B cell (primary cell): Measurements from ENCODE around the gene PIP4K2A. TPM values are rescaled to one million over a fixed set of nuclear protein-coding genes. Genes with fewer than 3 reads are reported as not detected.

ENCODE experiments used
- ATAC-seq: fragments of 200-7000 bp; cut with Tn5 transposase; one replicate; pipeline ENCODE4 v1.10.0; 2021; ENCODE audit warnings: low read depth, mild to moderate bottlenecking, moderate number of reproducible peaks, moderate library complexity
- CTCF ChIA-PET: fragments of 350-600 bp; sonication (Branson Sonifier 250); formaldehyde crosslinking; loops from one replicate; lab custom pipeline; 2021; ENCODE audit warnings: antibody characterized with exemption, inconsistent platforms; lab: Charles Lee
- POLR2A ChIA-PET: fragments of 350-600 bp; sonication (Branson Sonifier 250); formaldehyde crosslinking; loops from one replicate; lab custom pipeline; 2021; ENCODE audit warnings: antibody characterized with exemption; lab: Charles Lee
- DNase-seq: peaks from one replicate; pipeline ENCODE4 v3.0.0; 2013
- H2AFZ ChIP-seq: 2 replicates; pipeline ENCODE4 v1.6.1; 2012; ENCODE audit warnings: mild to moderate bottlenecking, low read depth, low read length; ENCODE audit not compliant: insufficient read depth, poor library complexity, severe bottlenecking
- H3K27ac ChIP-seq, 2 donors: 1 replicate in 1 of 2; 2 replicates in 1 of 2; pipeline ENCODE4 v1.5.1; 2012 to 2013; ENCODE audit warnings: low read length in 2 of 2, mild to moderate bottlenecking in 2 of 2, moderate library complexity in 1 of 2
- H3K27me3 ChIP-seq, 4 experiments: fragments of 200-600 bp in 1 of 4; sonication (generic) in 1 of 4; replicated peaks in 1 of 4; 1 replicate in 2 of 4; 2 replicates in 2 of 4; pipeline versions ENCODE4 v1.6.1 to v1.7.0; 2013 to 2016; ENCODE audit warnings: low read length in 3 of 4, mild to moderate bottlenecking in 2 of 4, mixed read lengths in 1 of 4, moderate library complexity in 1 of 4; ENCODE audit not compliant: insufficient read depth in 4 of 4, control insufficient read depth in 3 of 4; ENCODE audit errors: control extremely low read depth in 1 of 4
- H3K36me3 ChIP-seq, 2 experiments: replicated peaks in 1 of 2; 1 replicate in 1 of 2; 2 replicates in 1 of 2; pipeline versions ENCODE4 v1.6.1 to v1.7.1; 2013; ENCODE audit warnings: low read length in 1 of 2; ENCODE audit not compliant: insufficient read depth in 2 of 2, control insufficient read depth in 1 of 2; ENCODE audit errors: control extremely low read depth in 1 of 2, extremely low read depth in 1 of 2
- H3K4me1 ChIP-seq, 2 donors: fragments of 200-600 bp in 1 of 2; sonication (generic) in 1 of 2; 1 replicate in 1 of 2; 2 replicates in 1 of 2; pipeline versions ENCODE4 v1.5.1 to v1.6.1; 2013 to 2017; ENCODE audit warnings: low read length in 2 of 2; ENCODE audit not compliant: control insufficient read depth in 2 of 2, insufficient read depth in 2 of 2
- H3K4me2 ChIP-seq: replicated peaks from 2 replicates; pipeline ENCODE3; 2012; ENCODE audit warnings: mild to moderate bottlenecking, low read depth, low read length; ENCODE audit not compliant: poor library complexity, severe bottlenecking
- H3K4me3 ChIP-seq, 5 experiments: fragments of 200-600 bp in 1 of 5; sonication (generic) in 1 of 5; 1 replicate in 3 of 5; 2 replicates in 2 of 5; pipeline versions ENCODE4 v1.5.1 to v1.7.0; 2011 to 2016; ENCODE audit warnings: low read length in 4 of 5, mild to moderate bottlenecking in 4 of 5, low read depth in 2 of 5, control low read depth in 1 of 5, moderate library complexity in 1 of 5; ENCODE audit not compliant: insufficient read depth in 1 of 5; ENCODE audit errors: control extremely low read depth in 1 of 5, extremely low read depth in 1 of 5
- H3K79me2 ChIP-seq: fragments of 200-600 bp; sonication (generic); one replicate; pipeline ENCODE4 v1.6.0; 2016; ENCODE audit warnings: low read length; ENCODE audit not compliant: control insufficient read depth, insufficient read depth
- H3K9ac ChIP-seq: fragments of 200-600 bp; sonication (generic); 2 replicates; pipeline ENCODE4 v1.6.1; 2017; ENCODE audit warnings: mild to moderate bottlenecking, low read length, moderate library complexity
- H3K9me3 ChIP-seq, 3 donors: one replicate each; pipeline versions ENCODE4 v1.6.1 to v1.7.1; 2013; ENCODE audit warnings: low read length in 2 of 3; ENCODE audit not compliant: control insufficient read depth in 2 of 3, insufficient read depth in 1 of 3; ENCODE audit errors: control extremely low read depth in 1 of 3
- H4K20me1 ChIP-seq: 2 replicates; pipeline ENCODE4 v1.6.0; 2012; ENCODE audit warnings: mild to moderate bottlenecking, low read length; ENCODE audit not compliant: insufficient read depth, control insufficient read depth, poor library complexity, severe bottlenecking
- H3K27ac Mint-ChIP-seq: one replicate; pipeline ENCODE4 v1.8.0; 2021; ENCODE audit warnings: mixed read lengths
- H3K27me3 Mint-ChIP-seq: one replicate; pipeline ENCODE4 v1.8.0; 2021; ENCODE audit warnings: mixed read lengths
- H3K4me1 Mint-ChIP-seq: one replicate; pipeline ENCODE4 v1.8.0; 2021; ENCODE audit warnings: mixed read lengths
- H3K4me3 Mint-ChIP-seq: one replicate; pipeline ENCODE4 v1.8.0; 2021; ENCODE audit warnings: mixed read lengths
- H3K9me3 Mint-ChIP-seq: one replicate; pipeline ENCODE4 v1.8.0; 2022; ENCODE audit warnings: mixed read lengths; ENCODE audit not compliant: insufficient read depth
- EZH2 ChIP-seq: IDR thresholded peaks from 2 replicates; pipeline ENCODE4 v1.6.1; 2012; ENCODE audit warnings: borderline replicate concordance, low read depth, mild to moderate bottlenecking, moderate library complexity, low read length; ENCODE audit not compliant: insufficient read depth, poor library complexity, severe bottlenecking
- WGBS: methylation state at CpG from one replicate; pipeline ENCODE4 v1.1.5; 2013; ENCODE audit warnings: missing lambda C conversion rate; ENCODE audit not compliant: insufficient coverage; 5-methylcytosine and 5-hydroxymethylcytosine counted together
- intact Hi-C: fragments of 100-400 bp; cut with micrococcal nuclease; formaldehyde crosslinking; loops from one replicate; pipeline ENCODE4 v1.10.0; 2022
- polyA plus RNA-seq: library from polyadenylated mRNA; depleted of rRNA; stranded (reverse); fragments of >200 nt; gene quantifications from 2 replicates; pipeline ENCODE4 v1.2.3, GENCODE V29; 2012
- total RNA-seq, 2 donors: library from RNA; stranded (reverse); fragments of 120-200 nt in 1 of 2; gene quantifications; 1 replicate in 1 of 2; 2 replicates in 1 of 2; pipeline versions ENCODE4 v1.2.3 to v1.2.4, GENCODE V29; 2013 to 2022
- TF ChIP-seq, protein P1 (sequence below): fragments of 200-600 bp; IDR thresholded peaks from one replicate; pipeline ENCODE4 v1.8.0; 2022; ENCODE audit warnings: antibody characterized with exemption, mild to moderate bottlenecking

The PIP4K2A gene
- total and polyA plus RNA-seq, 2 donors (not counting 1 experiment from before 2014, with no cell fraction given): 21.8 to 103 TPM

DNA sequence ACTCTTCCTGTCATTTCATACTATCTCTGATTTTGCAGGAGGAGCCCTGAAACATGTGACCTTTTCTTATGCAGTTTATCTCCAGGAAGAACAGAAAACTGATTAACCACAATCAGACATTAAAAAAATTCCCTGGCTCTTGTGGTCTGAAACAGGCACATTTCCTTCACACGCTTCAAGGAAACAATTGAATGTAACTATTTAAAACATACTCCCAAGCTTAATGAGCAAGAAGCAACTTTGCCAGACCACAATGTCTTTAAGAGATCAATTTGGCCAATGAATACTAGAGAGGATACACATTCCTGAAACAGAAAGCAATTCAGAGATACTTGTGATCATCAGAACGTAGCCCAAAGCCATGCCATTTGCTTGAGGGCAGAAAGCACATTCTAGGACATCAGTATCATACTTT lies 65.8 kb downstream of the PIP4K2A start:
- no peak for DNase-seq
- no peaks in the 10 kb centered on the region for H4K20me1 ChIP-seq

DNA sequence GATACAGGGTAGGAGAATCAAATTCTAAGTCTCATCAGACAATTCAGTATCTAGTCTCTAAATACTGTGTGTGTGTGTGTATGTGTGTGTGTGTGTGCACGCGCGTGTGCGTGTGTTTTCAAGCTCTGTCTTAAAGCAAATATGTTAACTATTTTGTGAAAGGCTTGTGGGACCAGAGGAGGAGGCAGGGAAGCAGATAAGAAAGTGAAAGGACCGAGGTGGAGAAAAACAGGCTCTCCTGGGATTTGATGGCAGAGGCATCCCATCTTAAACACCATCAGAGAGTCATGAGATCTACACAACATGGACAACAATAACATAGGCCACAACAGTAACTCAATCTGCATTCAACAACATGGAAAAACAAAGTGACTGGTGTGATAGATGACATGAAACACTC lies 67.1 kb downstream of the PIP4K2A start:
- peak overlapping the region in 1 of 2 donors; percentile 63 for H3K27ac ChIP-seq

More for the DNA sequence above, 65.8 kb downstream of the PIP4K2A start:
- Mint-ChIP-seq H3K4me3 (peak overlapping the region; percentile 58), H3K27ac (peak overlapping the region; percentile 56), H3K4me1 (peaks cover 89% of the 10 kb centered on the region), H3K27me3 (no peaks in the 10 kb centered on the region), H3K9me3 (no peaks in the 10 kb centered on the region)
- H3K36me3 ChIP-seq: no peaks in the 10 kb centered on the region
- intact Hi-C loops: loop anchor here (2.0 kb wide), 2 partner anchors 14 to 48 kb away; no protein-coding TSS in a partner anchor
- H3K4me2 ChIP-seq: peak overlapping the region; percentile 68
- peak overlapping the region in 1 of 2 donors; percentile 46 for H3K27ac ChIP-seq
- ChIA-PET CTCF (interaction anchor here (1.9 kb wide), 1 partner anchor 52 kb away, joined by 4 read pairs; no protein-coding TSS in a partner anchor), POLR2A (no interaction called here)
- 0% methylated on average over 1 of the region's 2 CpGs for WGBS
- H3K9me3 ChIP-seq: no peaks in the 10 kb centered on the region
- peaks cover 86 to 88% of the 10 kb centered on the region in 2 donors for H3K4me1 ChIP-seq
- peaks cover 100% of the 10 kb centered on the region for H3K79me2 ChIP-seq
- no peak for ATAC-seq
- peak overlapping the region; percentile 4 for H3K9ac ChIP-seq
- H2AFZ ChIP-seq: no peak overlapping the region
- H3K27me3 ChIP-seq: no peaks in the 10 kb centered on the region
- H3K4me3 ChIP-seq: no peak overlapping the region
- TF ChIP-seq, protein P1, sequence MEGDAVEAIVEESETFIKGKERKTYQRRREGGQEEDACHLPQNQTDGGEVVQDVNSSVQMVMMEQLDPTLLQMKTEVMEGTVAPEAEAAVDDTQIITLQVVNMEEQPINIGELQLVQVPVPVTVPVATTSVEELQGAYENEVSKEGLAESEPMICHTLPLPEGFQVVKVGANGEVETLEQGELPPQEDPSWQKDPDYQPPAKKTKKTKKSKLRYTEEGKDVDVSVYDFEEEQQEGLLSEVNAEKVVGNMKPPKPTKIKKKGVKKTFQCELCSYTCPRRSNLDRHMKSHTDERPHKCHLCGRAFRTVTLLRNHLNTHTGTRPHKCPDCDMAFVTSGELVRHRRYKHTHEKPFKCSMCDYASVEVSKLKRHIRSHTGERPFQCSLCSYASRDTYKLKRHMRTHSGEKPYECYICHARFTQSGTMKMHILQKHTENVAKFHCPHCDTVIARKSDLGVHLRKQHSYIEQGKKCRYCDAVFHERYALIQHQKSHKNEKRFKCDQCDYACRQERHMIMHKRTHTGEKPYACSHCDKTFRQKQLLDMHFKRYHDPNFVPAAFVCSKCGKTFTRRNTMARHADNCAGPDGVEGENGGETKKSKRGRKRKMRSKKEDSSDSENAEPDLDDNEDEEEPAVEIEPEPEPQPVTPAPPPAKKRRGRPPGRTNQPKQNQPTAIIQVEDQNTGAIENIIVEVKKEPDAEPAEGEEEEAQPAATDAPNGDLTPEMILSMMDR: no peak
- TF ChIP-seq EZH2: no peak

More for the DNA sequence above, 67.1 kb downstream of the PIP4K2A start:
- peaks cover 85% of the 10 kb centered on the region for H3K4me1 Mint-ChIP-seq
- Histone ChIP-seq H3K9me3 (no peaks in the 10 kb centered on the region), H4K20me1 (no peaks in the 10 kb centered on the region), H3K4me2 (peak overlapping the region; percentile 43), H3K36me3 (no peaks in the 10 kb centered on the region), H3K4me3 (no peak overlapping the region), H3K79me2 (peaks cover 98% of the 10 kb centered on the region), H2AFZ (no peak overlapping the region), H3K4me1 (peaks cover 74 to 81% of the 10 kb centered on the region in 2 donors), H3K9ac (no peak overlapping the region), H3K27me3 (no peaks in the 10 kb centered on the region)
- TF ChIP-seq, protein P1: no peak
- no peak for TF ChIP-seq EZH2
- CTCF ChIA-PET: interaction anchor here (1.1 kb wide), 1 partner anchor 10 kb away, joined by 3 read pairs; no protein-coding TSS in a partner anchor
- H3K4me3 Mint-ChIP-seq: peak overlapping the region; percentile 52
- intact Hi-C loops: no loop called here
- POLR2A ChIA-PET: interaction anchor here (0.5 to 0.7 kb wide), 2 partner anchors 14 to 20 kb away, joined by 3 read pairs; no protein-coding TSS in a partner anchor
- WGBS: 93% methylated on average over 4 of the region's 5 CpGs
- ATAC-seq (no peak), DNase-seq (no peak)
- H3K9me3 Mint-ChIP-seq: no peaks in the 10 kb centered on the region
- no peaks in the 10 kb centered on the region for H3K27me3 Mint-ChIP-seq
- peak overlapping the region; percentile 77 for H3K27ac Mint-ChIP-seq
